Head of caudate nucleus (tissue), 42 donors: ENCODE measurements around the gene PML.
A peak's percentile ranks its signal among the peaks of the same experiment; 100 is the strongest.

Experiments used
- DNase-seq, 42 donors: peaks; one replicate each; pipeline versions ENCODE4 v3.0.0 to v3.0.0-alpha.2; 2020 to 2021; ENCODE audit warnings: mixed read lengths in 7 of 42
- intact Hi-C: fragments of 100-400 bp; cut with DNase I; formaldehyde crosslinking; loops from one replicate; pipeline ENCODE4 v1.15.0; 2022

PML gene

DNA sequence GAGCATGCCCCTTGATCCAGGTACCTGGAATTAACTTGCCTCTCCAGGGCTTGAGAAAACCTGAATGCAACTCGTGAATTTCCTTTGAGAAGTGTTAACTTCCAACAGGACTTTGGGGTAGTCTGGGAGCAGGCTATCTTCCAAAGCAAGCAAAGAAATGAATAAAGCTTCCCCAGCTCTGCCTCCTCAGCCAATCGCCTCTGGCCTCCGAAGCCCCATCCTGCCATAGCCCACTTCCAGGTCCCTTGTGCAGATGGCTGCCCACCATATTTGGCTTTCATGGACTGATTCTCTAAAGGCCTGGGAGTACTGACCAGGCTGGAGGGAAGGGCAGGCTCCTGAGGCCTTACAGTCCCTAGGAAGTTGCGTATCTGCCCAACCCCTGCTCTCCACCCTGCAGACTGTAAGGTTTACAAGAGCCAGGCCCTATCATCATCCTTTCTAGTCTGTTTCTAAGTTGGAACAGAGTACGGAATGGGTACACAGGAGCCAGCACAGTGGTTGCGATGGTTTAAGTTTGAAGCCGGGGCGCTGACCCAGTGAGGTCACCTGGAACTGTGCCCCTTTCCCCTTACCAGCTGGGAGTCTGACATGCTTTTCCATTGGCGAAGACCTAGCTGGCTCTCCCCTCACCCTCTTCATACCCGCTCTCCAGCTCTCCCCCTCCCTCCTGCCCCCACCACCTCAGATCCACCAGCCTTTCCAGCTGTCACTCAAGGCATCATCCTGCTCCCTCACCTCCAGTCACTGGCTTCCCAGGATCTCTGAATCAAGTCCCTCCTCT is 1.1 kb upstream of the PML start:
- intact Hi-C loops, result loop anchor here (5.0 kb wide), 1 partner anchor 624 kb away; the partner anchor contains the start of gene CLK3

DNA sequence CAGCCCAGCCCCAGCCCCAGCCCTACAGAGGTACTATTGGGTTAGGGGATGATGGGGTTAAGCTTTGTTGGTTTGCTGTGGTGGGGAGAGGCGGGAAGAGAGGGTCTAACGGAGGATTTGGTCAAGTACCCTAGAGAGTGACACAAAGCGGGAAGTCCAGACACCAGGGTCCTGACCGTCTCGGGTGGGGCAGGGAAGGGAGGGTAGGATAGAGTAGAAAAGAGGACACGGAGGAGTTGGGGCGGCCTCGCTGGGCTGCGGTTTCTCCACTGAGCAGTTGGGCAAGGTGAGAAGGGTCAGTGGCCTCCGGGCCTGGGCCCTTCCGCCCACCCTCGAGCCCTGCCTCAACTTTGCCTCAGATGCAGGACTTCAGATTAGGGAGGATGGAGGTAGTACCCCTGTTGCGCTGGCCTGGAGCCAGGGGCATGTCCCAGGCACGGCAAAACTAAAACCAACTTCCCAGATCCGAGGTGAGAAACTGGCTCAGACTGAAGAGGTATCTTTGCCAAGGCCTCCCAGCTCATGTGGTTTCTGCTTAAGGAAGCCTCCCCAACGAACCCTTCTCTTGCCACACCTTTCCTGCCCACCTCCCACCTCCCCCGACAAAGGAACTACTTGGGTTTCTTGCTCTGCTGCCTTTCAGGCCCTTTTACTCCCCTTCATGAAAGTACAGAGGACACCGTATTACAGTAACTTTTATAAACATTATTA is 551 bp downstream of the PML start:
- peak in 14 of 42 donors; percentile 9 to 55 (median 34) for DNase-seq
- intact Hi-C loops, result loop anchor here (5.0 kb wide), 1 partner anchor 622 kb away; the partner anchor contains the start of gene CLK3

More for the DNA sequence above, 1.1 kb upstream of the PML start:
- DNase-seq, result no peak

DNA sequence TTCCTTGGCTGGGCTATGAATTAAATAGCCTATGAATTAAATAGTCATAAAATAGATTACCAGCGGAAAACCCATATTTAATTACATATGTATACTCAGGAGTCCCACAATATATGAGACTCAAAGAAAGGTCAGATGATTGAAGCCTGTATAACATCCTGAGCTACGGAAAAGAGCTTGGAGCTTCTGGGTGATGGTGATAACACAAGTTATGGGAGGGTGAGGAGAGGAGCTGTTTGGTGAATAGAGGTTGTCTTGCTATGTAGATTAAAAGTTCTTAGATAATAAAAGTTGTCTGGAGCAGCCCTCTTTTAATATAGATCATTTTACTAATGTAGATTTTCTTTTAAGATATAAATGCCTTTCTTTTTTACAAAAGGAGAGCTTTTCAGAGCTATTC is 1.8 kb downstream of the PML start:
- DNase-seq, result no peak
- intact Hi-C loops, result no loop called here

DNA sequence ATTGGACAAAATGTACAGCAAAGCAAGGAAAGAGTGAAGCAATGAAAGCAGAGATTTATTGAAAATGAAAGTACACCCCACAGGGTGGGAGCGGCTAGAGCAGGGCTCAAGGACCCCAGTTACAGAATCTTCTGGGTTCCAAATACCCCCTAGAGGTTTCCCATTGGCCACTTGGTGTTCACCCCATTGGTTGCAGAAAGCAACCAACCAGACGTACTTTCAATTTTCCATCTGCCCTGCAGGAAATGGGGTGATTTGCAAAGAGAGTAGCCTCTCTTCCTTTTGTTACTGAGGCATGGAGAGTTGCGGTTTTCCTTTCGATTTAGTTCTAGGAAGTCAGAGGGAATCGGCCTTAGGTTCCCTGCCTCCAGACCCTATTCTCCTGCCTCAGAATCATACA is 2.4 kb downstream of the PML start:
- intact Hi-C loops, result no loop called here
- DNase-seq, result peak in 3 of 42 donors; percentile 14 to 29 (median 14)

DNA sequence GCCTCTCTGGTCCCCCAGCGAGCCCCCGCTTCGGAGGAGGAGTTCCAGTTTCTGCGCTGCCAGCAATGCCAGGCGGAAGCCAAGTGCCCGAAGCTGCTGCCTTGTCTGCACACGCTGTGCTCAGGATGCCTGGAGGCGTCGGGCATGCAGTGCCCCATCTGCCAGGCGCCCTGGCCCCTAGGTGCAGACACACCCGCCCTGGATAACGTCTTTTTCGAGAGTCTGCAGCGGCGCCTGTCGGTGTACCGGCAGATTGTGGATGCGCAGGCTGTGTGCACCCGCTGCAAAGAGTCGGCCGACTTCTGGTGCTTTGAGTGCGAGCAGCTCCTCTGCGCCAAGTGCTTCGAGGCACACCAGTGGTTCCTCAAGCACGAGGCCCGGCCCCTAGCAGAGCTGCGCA is 3.5 kb downstream of the PML start:
- no peak for DNase-seq
- intact Hi-C loops, result no loop called here

DNA sequence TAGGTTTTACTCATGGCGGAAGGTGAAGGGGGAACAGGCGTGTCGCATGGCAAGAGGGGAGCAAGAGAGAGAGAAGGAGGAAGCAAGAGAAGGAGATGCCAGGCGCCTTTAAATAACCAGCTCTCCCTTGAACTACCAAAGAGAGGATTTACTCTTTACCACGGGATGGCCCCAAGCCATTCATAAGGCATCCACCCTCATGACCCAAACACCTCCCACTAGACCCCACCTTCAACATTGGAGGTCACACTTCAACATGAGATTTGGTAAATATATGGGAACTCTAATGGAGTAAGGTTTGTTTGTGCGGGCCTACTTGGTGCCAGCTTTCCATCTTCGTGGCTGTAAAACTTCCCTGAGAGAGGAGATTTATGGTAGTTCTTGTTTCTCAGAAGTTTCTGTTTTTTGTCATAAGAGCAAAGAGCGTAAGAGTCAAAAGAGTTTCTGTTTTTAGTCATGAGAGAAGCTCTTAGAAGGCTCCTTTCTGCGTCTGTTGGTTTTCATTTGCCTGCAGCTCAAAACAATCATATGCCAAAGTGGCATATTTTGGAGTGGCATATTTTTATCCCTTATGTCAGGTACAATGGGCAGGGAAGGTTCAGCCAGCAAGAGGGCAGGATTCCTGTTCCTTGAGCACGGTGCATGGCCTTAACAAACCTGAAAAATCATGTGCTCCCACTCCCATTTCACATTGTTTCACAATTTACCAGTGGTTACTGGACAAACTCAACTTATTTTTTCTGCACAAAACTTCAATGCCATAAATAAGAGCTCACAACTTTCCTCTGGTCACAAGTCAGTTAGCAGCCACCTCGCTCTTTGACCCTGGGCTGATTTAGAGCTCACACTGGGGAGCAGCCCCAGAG is 12.5 kb downstream of the PML start:
- intact Hi-C loops, result no loop called here
- DNase-seq, result no peak

DNA sequence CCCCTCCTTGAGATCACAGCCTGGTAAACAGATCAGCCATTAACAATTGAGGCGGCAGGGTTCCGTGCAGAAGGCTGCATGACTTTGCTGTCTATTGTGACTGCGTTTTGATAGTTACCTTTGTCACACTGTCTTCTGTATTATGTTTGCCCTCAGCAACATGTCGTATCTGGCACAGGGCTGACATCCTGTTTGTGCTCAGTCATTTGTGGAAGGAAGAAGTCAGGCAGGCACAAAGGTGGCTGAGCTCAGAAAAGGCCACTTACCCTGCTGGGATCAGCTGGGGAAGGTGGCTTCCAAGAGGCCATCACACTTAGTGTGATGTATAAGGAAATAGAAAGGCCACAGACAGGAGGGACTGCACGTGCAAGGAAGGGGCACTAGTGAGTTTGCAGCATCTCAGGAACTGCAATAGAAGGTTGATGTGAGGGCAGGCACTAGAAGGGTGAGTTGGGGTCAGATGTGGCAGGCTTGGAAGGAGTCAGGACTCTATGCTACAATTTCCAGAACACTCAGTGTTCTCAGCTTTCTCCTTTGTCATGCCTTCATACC is 13.4 kb downstream of the PML start:
- no peak for DNase-seq
- intact Hi-C loops, result no loop called here

DNA sequence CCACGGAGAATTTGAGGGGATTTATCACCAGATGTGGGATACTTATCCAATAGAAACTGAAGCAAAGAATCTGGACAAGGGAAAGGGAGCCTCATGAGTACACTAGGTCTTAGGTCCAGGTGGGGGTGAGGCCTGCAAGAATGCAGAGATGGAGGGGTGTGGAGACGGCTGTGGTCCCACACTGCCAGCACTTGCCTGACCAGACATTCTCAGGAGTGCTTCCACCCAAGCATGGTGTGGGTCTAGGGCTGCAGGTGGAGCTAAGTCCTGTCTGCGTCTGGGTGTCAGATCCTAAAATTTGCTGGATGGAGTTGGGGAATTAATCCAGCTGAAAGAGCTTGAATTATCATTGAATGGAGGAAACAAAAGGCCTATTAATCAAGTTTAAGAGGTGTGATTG is 14.4 kb downstream of the PML start:
- DNase-seq, result no peak
- intact Hi-C loops, result no loop called here

DNA sequence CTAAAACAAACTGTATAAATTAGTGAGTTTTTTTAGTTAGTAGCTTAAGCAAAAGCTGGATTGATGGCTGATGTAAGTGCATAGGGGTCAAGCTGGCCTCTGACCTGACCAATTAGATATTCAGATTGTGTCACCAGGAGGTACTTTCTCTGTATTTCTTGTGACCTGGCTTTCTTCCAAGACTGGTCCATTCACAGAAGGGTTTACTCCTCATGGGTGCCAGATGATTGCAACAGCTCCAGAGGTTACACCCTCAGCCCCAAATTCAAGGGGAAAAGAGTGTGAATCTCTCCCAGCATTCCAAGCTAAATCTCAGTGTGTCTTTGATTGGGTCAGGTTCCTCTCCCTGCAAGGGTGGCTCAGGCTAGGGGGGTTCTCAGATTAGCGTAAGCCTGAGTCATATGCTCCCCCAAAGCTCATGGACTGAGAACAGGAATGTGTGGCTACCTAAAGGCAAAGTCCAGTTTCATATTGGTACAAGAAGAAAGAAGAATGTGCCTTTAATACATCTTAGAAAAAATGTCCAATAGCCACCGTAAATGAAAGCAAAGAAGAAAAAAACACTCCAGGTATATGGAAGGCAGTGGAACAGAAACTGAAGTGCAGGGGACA is 16.5 kb downstream of the PML start:
- intact Hi-C loops, result no loop called here
- no peak for DNase-seq

DNA sequence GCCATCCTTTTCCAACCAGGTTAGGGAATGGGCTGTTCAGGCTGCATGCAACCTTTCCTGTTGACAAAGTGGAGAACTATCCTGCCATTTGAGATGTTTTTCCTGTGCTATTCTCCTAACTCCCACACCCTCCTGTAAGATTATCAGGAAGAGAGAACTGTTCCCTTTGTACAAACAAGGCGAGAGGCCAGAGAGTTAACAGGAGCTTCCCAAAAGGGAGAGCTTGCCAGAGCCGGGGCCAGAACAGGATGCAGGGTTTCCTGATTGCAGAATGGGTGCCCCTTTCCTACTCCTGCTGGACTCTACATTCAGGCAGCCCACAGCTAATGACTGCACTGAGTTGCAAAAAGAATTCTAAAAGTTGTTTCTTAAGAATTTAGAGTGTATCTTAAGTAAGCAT is 17.1 kb downstream of the PML start:
- intact Hi-C loops, result no loop called here
- peak in 1 of 42 donors; percentile 25 for DNase-seq

DNA sequence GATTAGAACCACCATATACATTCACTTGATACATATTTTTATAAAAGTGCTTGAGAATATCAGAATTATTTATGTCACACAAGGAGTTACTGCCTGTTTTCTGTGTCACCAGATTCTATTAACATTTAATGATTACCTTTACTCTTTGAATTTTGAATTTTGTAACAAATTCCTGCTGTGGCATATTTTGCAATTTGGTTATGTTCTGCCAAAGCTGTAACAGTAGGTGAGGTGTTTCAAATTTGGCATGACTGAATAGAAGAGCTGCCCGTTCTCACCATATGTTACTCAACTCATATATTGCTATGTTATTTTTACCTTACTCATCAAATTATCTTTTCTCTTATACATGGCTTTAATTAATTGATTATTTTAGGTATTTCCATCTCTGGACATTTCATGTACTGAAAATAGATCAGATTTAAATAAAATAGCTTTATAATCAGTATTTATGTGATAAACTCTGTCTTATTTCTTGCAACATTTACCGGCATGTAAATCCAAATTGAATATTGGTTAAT is 18.9 kb downstream of the PML start:
- intact Hi-C loops, result no loop called here
- DNase-seq, result no peak

DNA sequence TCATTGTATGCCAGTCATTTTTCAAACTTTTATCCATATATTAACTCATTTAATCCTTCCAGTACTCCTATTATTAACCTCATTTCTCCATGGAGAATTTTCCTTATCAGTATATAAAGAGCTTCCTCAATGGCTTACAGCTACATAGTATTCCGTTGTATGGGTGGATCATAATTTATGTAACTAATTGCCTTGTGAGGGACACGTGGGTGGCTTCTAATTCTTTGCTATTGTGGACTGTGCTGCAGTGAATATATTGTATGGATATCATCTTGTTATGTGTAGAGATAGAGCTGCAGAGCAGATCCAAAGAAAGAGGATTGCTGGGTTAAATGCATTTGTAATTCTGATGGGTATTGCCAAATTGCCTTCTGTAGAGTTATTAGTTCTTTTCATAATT is 25.2 kb downstream of the PML start:
- intact Hi-C loops, result no loop called here
- peak in 2 of 42 donors; percentile 14 to 45 for DNase-seq

DNA sequence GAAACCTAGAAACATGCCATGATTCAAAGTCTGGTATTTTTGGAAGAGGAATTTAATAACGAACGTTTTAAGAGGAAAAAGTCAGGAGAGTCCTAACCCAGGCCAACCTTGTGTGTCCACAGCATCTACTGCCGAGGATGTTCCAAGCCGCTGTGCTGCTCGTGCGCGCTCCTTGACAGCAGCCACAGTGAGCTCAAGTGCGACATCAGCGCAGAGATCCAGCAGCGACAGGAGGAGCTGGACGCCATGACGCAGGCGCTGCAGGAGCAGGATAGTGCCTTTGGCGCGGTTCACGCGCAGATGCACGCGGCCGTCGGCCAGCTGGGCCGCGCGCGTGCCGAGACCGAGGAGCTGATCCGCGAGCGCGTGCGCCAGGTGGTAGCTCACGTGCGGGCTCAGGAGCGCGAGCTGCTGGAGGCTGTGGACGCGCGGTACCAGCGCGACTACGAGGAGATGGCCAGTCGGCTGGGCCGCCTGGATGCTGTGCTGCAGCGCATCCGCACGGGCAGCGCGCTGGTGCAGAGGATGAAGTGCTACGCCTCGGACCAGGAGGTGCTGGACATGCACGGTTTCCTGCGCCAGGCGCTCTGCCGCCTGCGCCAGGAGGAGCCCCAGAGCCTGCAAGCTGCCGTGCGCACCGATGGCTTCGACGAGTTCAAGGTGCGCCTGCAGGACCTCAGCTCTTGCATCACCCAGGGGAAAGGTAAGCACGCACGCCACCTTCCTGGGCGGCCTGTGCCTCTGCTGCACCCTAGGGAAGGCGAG is 28.4 kb downstream of the PML start:
- intact Hi-C loops, result no loop called here
- peak in 1 of 42 donors; percentile 15 for DNase-seq

DNA sequence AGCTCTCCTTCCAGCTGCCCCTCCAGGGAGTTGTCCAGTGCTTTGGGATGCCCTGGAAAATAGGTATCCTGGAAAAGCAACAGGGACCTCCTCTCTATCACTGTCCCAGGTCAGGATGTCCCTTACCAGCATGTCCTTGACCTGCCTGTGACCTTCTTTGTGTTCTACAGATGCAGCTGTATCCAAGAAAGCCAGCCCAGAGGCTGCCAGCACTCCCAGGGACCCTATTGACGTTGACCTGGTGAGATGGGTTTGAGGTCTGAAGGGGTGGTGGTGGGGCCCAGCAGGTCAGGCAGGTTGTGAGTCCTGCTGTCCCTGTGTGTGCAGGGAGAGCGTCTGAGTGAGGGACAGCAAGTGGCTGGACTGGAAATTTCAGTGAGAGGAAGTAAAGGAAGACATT is 30.2 kb downstream of the PML start:
- DNase-seq, result peak in 1 of 42 donors; percentile 19
- intact Hi-C loops, result no loop called here

DNA sequence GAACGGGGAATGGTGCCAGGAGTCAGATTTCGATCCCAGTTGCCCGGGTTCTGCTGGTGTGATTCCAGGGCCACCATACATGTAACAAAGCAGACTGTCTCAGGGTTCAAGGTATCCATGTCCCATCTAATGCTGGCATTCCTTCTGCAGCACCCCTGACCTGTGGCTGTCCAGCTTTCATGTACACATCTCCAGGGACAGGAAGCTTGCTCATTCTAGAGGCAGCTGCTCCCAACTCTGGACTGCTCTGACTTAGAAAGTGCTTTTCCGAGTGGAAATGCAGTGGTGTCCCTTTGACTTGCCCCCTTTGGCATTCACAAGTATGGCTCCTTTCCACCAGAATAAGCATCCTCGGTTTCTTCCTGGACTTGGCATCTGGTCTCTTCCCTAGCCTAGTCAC is 30.9 kb downstream of the PML start:
- peak in 1 of 42 donors; percentile 22 for DNase-seq
- intact Hi-C loops, result no loop called here

DNA sequence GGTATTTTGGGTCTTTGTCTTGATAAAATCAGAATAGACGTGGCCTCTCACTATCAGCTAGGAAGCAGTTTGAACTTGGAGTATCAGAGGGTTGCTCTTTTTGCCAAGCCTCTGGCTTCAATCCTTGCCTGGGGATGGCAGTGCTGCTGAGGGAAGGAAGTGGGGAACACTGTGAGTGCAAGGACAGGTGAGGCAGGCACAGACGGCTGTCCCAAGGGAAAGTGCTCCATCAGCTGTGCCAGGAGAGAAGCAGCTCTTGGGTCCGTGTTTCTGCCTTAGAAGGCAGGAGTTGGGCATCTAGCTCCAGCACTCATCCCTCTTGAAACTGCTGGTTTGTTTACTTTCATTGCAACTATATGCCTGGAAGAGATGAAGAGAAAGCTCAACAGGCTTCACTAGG is 33.2 kb downstream of the PML start:
- DNase-seq, result peak in 1 of 42 donors; percentile 2
- intact Hi-C loops, result no loop called here

DNA sequence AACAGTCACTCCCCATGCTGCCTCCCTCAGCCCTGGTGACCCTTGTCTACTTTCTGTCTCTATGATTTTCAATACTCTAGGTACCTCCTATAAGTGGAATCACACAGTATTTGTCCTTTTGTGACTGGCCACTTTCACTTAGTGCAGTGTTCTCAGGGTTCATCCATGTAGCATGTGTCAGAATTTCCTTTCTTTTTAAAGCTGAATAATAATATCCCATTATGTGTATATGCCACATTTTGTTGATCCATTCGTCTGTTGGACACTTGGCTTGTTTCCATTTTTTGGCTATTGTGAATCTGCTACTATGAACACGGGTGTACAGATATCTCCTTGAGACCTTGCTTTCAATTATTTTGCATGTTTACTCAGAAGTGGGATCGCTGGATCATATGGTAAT is 34.1 kb downstream of the PML start:
- intact Hi-C loops, result no loop called here
- no peak for DNase-seq

DNA sequence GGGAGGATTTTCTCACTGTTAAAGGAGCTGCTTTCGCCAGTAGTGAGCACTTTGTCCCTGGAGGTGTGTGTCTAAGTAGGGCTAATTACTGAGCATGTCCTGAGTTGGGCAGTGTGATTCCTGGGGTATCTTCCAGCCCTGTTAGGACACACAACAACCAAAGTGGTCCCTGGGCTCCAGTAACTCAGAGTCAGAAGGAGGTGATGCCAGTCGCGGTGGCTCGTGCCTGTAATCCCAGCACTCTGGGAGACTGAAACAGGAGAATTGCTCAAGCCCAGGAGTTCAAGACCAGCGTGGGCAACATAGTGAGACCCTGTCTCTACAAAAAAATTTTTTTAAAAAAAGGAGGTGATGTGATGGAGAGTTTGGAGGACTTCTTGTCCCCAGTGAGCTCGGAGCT is 37.5 kb downstream of the PML start:
- intact Hi-C loops, result no loop called here

More for the DNA sequence above, 37.5 kb downstream of the PML start:
- no peak for DNase-seq
